GM12878 (cell line): ENCODE data around the gene MBD3L5. TPM values are rescaled to one million over a fixed set of nuclear protein-coding genes. Genes with fewer than 3 reads are reported as not detected.

Source experiments
- ATF3 ChIP-seq: IDR thresholded peaks from 2 replicates; pipeline ENCODE4 v1.6.1; 2011; ENCODE audit warnings: low read depth, mild to moderate bottlenecking, low read length, moderate library complexity, borderline replicate concordance; ENCODE audit errors: extremely low read depth
- BMI1 ChIP-seq: fragments of 450-650 bp; IDR thresholded peaks from 2 replicates; pipeline ENCODE4 v1.6.1; 2016; ENCODE audit warnings: mild to moderate bottlenecking, moderate library complexity, borderline replicate concordance
- CBFB ChIP-seq: IDR thresholded peaks from 2 replicates; pipeline ENCODE4 v1.6.1; 2016; ENCODE audit warnings: antibody characterized with exemption, low read depth
- CEBPB ChIP-seq, 2 experiments: fragments of 150-350 bp in 1 of 2; IDR thresholded peaks; 2 replicates each; pipeline ENCODE4 v1.6.1; 2012 to 2014; ENCODE audit warnings: low read depth in 2 of 2, low read length in 2 of 2, borderline replicate concordance in 1 of 2, inconsistent platforms in 1 of 2
- CTCF ChIP-seq, 3 experiments: IDR thresholded peaks in 2 of 3; conservative IDR thresholded peaks in 1 of 3; 2 replicates each; pipeline ENCODE4 v1.5.1; 2011; ENCODE audit warnings: low read depth in 3 of 3, low read length in 3 of 3, mild to moderate bottlenecking in 3 of 3, control low read depth in 2 of 3, moderate library complexity in 2 of 3, inconsistent platforms in 1 of 3, mixed read lengths in 1 of 3; ENCODE audit not compliant: control insufficient read depth in 2 of 3, insufficient read depth in 1 of 3; ENCODE audit errors: extremely low read depth in 1 of 3
- ESRRA ChIP-seq: IDR thresholded peaks from 2 replicates; pipeline ENCODE4 v1.6.1; 2012; ENCODE audit warnings: mild to moderate bottlenecking, low read length, improper control_type of control experiment
- HDAC2 ChIP-seq: fragments of 200-600 bp; sonication (generic); IDR thresholded peaks from 2 replicates; pipeline ENCODE4 v1.6.1; 2017
- MTA3 ChIP-seq: IDR thresholded peaks from 2 replicates; pipeline ENCODE4 v1.6.1; 2012; ENCODE audit warnings: low read length, inconsistent platforms, borderline replicate concordance
- MYB ChIP-seq: fragments of 150-350 bp; IDR thresholded peaks from 2 replicates; pipeline ENCODE4 v1.6.1; 2014; ENCODE audit warnings: mild to moderate bottlenecking, low read depth, low read length, borderline replicate concordance
- NFXL1 ChIP-seq: fragments of 450-650 bp; IDR thresholded peaks from 2 replicates; pipeline ENCODE4 v1.6.1; 2017; ENCODE audit warnings: antibody characterized with exemption, mild to moderate bottlenecking, borderline replicate concordance
- NFYA ChIP-seq: IDR thresholded peaks from 2 replicates; pipeline ENCODE4 v1.6.1; 2011; ENCODE audit warnings: low read depth, mild to moderate bottlenecking, low read length, improper control_type of control experiment, borderline replicate concordance
- NRF1 ChIP-seq: conservative IDR thresholded peaks from 2 replicates; pipeline ENCODE4 v1.6.1; 2011; ENCODE audit warnings: mild to moderate bottlenecking, low read depth, low read length, improper control_type of control experiment
- POLR2AphosphoS2 ChIP-seq: IDR thresholded peaks from 2 replicates; pipeline ENCODE4 v1.6.1; 2011; ENCODE audit warnings: low read depth, mild to moderate bottlenecking, low read length, improper control_type of control experiment, moderate library complexity
- POLR2AphosphoS5 ChIP-seq: IDR thresholded peaks from 2 replicates; pipeline ENCODE4 v1.6.1; 2011; ENCODE audit warnings: mild to moderate bottlenecking, low read length, inconsistent platforms
- RBBP5 ChIP-seq: fragments of 200-600 bp; sonication (generic); conservative IDR thresholded peaks from 2 replicates; pipeline ENCODE4 v1.6.1; 2016
- SKIL ChIP-seq: fragments of 450-650 bp; IDR thresholded peaks from 2 replicates; pipeline ENCODE4 v1.6.1; 2017; ENCODE audit warnings: mild to moderate bottlenecking, low read depth, inconsistent platforms; ENCODE audit not compliant: poor library complexity, severe bottlenecking
- SPI1 ChIP-seq: IDR thresholded peaks from 2 replicates; pipeline ENCODE4 v1.6.1; 2011; ENCODE audit warnings: low read depth, mild to moderate bottlenecking, low read length, moderate library complexity, borderline replicate concordance; ENCODE audit not compliant: insufficient read depth
- STAT3 ChIP-seq: IDR thresholded peaks from 2 replicates; pipeline ENCODE4 v1.6.1; 2011; ENCODE audit warnings: low read depth, low read length, improper control_type of control experiment
- TCF12 ChIP-seq: IDR thresholded peaks from 2 replicates; pipeline ENCODE4 v1.6.1; 2011; ENCODE audit warnings: low read depth, mild to moderate bottlenecking, low read length
- TCF7 ChIP-seq: IDR thresholded peaks from 2 replicates; pipeline ENCODE4 v1.6.1; 2014; ENCODE audit warnings: antibody characterized with exemption, borderline replicate concordance
- ZBED1 ChIP-seq: IDR thresholded peaks from 2 replicates; pipeline ENCODE4 v1.6.1; 2016; ENCODE audit warnings: borderline replicate concordance
- ZNF687 ChIP-seq: fragments of 450-650 bp; IDR thresholded peaks from 2 replicates; pipeline ENCODE4 v1.6.1; 2017; ENCODE audit warnings: mild to moderate bottlenecking, moderate library complexity
- polyA plus RNA-seq, 11 experiments: library from polyadenylated mRNA; depleted of rRNA in 4 of 11; unstranded in 6 of 11; stranded (reverse) in 5 of 11; fragments of >200 nt; fragmentation: Nextera tagmentation in 4 of 11; fragmentation: Illumina TruSeq in 1 of 11; extraction: Ambion mirVana in 4 of 11; extraction: Trizol in 1 of 11; gene quantifications; 1 replicate in 1 of 11; 2 replicates in 10 of 11; pipeline versions ENCODE4 v1.2.1 to v1.2.3, GENCODE V29; 2011 to 2016; ENCODE audit warnings: inconsistent platforms in 2 of 11, missing spikeins in 2 of 11, low read depth in 1 of 11
- total RNA-seq, 4 experiments: library from RNA; depleted of rRNA in 3 of 4; stranded (reverse); fragments of >200 nt in 3 of 4; fragmentation: Illumina TruSeq in 1 of 4; extraction: Trizol in 1 of 4; gene quantifications; 2 replicates each; pipeline versions ENCODE4 v1.2.1 to v1.2.3, GENCODE V29; 2013 to 2021

The MBD3L5 gene
- total and polyA plus RNA-seq, 10 of the 15 experiments (the other 5 are each of a cell fraction or from before 2014, with no cell fraction given), result not detected

GRCh38 chr19:7069042-7069903, 38.9 kb downstream of the MBD3L5 start, which contains the start of gene ZNF557 (continued):
- no peak for TF ChIP-seq SKIL
- TF ChIP-seq CTCF (IDR thresholded peaks at IDR 0.05 in 2 of 3, conservative IDR thresholded peaks at IDR 0.05 in 1 of 3; ENCODE audit: control insufficient read depth in 2 of 3, extremely low read depth in 1 of 3, insufficient read depth in 1 of 3, low read depth in 3 of 3, low read length in 3 of 3), result no peak
- TF ChIP-seq SPI1, result no peak; the same call in none of the 2 replicates
- TF ChIP-seq POLR2AphosphoS5, result peak; percentile 95
- no peak for TF ChIP-seq BMI1
- peak; percentile 84 for TF ChIP-seq CBFB
- no peak for TF ChIP-seq NRF1
- no peak for TF ChIP-seq RBBP5
- TF ChIP-seq ZNF687, result peak; percentile 51
- TF ChIP-seq CEBPB (IDR thresholded peaks at IDR 0.05; ENCODE audit: borderline replicate concordance in 1 of 2, low read depth in 2 of 2, low read length in 2 of 2), result no peak
- TF ChIP-seq MYB, result no peak
- TF ChIP-seq ZBED1, result no peak
- TF ChIP-seq ESRRA, result no peak
- TF ChIP-seq NFXL1, result no peak
- TF ChIP-seq NFYA, result no peak
- TF ChIP-seq HDAC2, result no peak
- TF ChIP-seq TCF12, result peak; percentile 12; the same call in 1 of the 2 replicates
- TF ChIP-seq POLR2AphosphoS2, result peak; percentile 89; the same call in 1 of the 2 replicates
- no peak for TF ChIP-seq STAT3
- TF ChIP-seq ATF3, result no peak
- no peak for TF ChIP-seq TCF7
- no peak for TF ChIP-seq MTA3
